Esophagus (tissue), 2 donors: ENCODE data around the gene TSPAN16. TPM values are rescaled to one million over a fixed set of nuclear protein-coding genes. Genes with fewer than 3 reads are reported as not detected.

Experiments used
- H3K27ac ChIP-seq, 2 donors: one replicate each; pipeline ENCODE4 v1.5.1; 2013; ENCODE audit warnings: low read depth in 2 of 2, mild to moderate bottlenecking in 2 of 2, inconsistent platforms in 1 of 2, low read length in 1 of 2, moderate library complexity in 1 of 2
- H3K27me3 ChIP-seq, 2 donors: one replicate each; pipeline ENCODE4 v1.6.1; 2013; ENCODE audit warnings: low read length in 2 of 2, control low read depth in 1 of 2, mild to moderate bottlenecking in 1 of 2; ENCODE audit not compliant: insufficient read depth in 2 of 2, control insufficient read depth in 1 of 2
- H3K36me3 ChIP-seq, 2 donors: one replicate each; pipeline ENCODE4 v1.6.1; 2013; ENCODE audit warnings: low read length in 1 of 2; ENCODE audit not compliant: control insufficient read depth in 2 of 2, insufficient read depth in 2 of 2
- H3K4me1 ChIP-seq, 2 donors: one replicate each; pipeline ENCODE4 v1.6.1; 2013; ENCODE audit warnings: low read length in 1 of 2; ENCODE audit not compliant: control insufficient read depth in 2 of 2, insufficient read depth in 2 of 2
- H3K4me3 ChIP-seq, 2 donors: one replicate each; pipeline ENCODE4 v1.5.1; 2013; ENCODE audit warnings: low read length in 2 of 2, mild to moderate bottlenecking in 2 of 2, low read depth in 1 of 2, moderate library complexity in 1 of 2
- H3K9me3 ChIP-seq, 2 donors: one replicate each; pipeline ENCODE4 v1.6.1; 2013; ENCODE audit warnings: mild to moderate bottlenecking in 2 of 2, low read depth in 1 of 2, low read length in 1 of 2, moderate library complexity in 1 of 2; ENCODE audit not compliant: control insufficient read depth in 2 of 2, insufficient read depth in 1 of 2
- WGBS, 2 donors: extraction: QIAGEN DNeasy Blood & Tissue Kit; methylation state at CpG; one replicate each; pipeline ENCODE4 v1.1.7; 2013; 5-methylcytosine and 5-hydroxymethylcytosine counted together
- polyA plus RNA-seq, 2 donors: library from polyadenylated mRNA; stranded (reverse); fragments of 200-250 nt; gene quantifications; one replicate each; pipeline ENCODE4 v1.2.3, GENCODE V29; 2013
- donor health status: healthy with polysubstance abuse.
- donor health status: Bipolar disorder and iron deficiency.

The TSPAN16 gene
- polyA plus RNA-seq, 2 donors: not detected

GRCh38 chr19:11284515-11284914, 11.4 kb upstream of the TSPAN16 start:
- Histone ChIP-seq H3K27me3 (no peaks in the 10 kb centered on the region), H3K4me1 (no peaks in the 10 kb centered on the region), H3K4me3 (no peak overlapping the region), H3K27ac (no peak overlapping the region), H3K9me3 (no peaks in the 10 kb centered on the region), H3K36me3 (no peaks in the 10 kb centered on the region)
- WGBS, 2 donors: 68 to 69% methylated on average over 6 of the region's 6 CpGs

GRCh38 chr19:11286312-11286974, 9.5 kb upstream of the TSPAN16 start:
- H3K27ac ChIP-seq: no peak overlapping the region
- no peaks in the 10 kb centered on the region for H3K4me1 ChIP-seq
- no peaks in the 10 kb centered on the region for H3K27me3 ChIP-seq
- H3K36me3 ChIP-seq: no peaks in the 10 kb centered on the region
- no peaks in the 10 kb centered on the region for H3K9me3 ChIP-seq
- 50 to 58% methylated on average over 6 of the region's 6 CpGs for WGBS, 2 donors
- no peak overlapping the region for H3K4me3 ChIP-seq

GRCh38 chr19:11288349-11288748, 7.6 kb upstream of the TSPAN16 start:
- no peaks in the 10 kb centered on the region for H3K9me3 ChIP-seq
- H3K4me3 ChIP-seq: no peak overlapping the region
- WGBS, 2 donors: 68 to 76% methylated on average over 7 of the region's 7 CpGs
- H3K4me1 ChIP-seq: peaks cover 0 to under 1% of the 10 kb centered on the region in 2 donors
- no peak overlapping the region for H3K27ac ChIP-seq
- no peaks in the 10 kb centered on the region for H3K36me3 ChIP-seq
- no peaks in the 10 kb centered on the region for H3K27me3 ChIP-seq

GRCh38 chr19:11290256-11290655, 5.7 kb upstream of the TSPAN16 start:
- Histone ChIP-seq H3K4me1 (peaks cover 0 to 2% of the 10 kb centered on the region in 2 donors), H3K36me3 (no peaks in the 10 kb centered on the region), H3K9me3 (no peaks in the 10 kb centered on the region), H3K27me3 (no peaks in the 10 kb centered on the region), H3K4me3 (no peak overlapping the region), H3K27ac (no peak overlapping the region)
- WGBS, 2 donors: 81 to 86% methylated on average over 4 of the region's 4 CpGs

GRCh38 chr19:11291415-11291814, 4.5 kb upstream of the TSPAN16 start:
- Histone ChIP-seq H3K4me1 (peaks cover 0 to 2% of the 10 kb centered on the region in 2 donors), H3K27me3 (no peaks in the 10 kb centered on the region), H3K4me3 (no peak overlapping the region), H3K27ac (no peak overlapping the region), H3K9me3 (no peaks in the 10 kb centered on the region), H3K36me3 (no peaks in the 10 kb centered on the region)
- WGBS, 2 donors: 94 to 96% methylated on average over 7 of the region's 7 CpGs

GRCh38 chr19:11291991-11292390, 4.0 kb upstream of the TSPAN16 start:
- 71 to 77% methylated on average over 1 of the region's 1 CpG for WGBS, 2 donors
- H3K27me3 ChIP-seq: no peaks in the 10 kb centered on the region
- no peaks in the 10 kb centered on the region for H3K36me3 ChIP-seq
- peaks cover 0 to 2% of the 10 kb centered on the region in 2 donors for H3K4me1 ChIP-seq
- H3K27ac ChIP-seq: no peak overlapping the region
- no peaks in the 10 kb centered on the region for H3K9me3 ChIP-seq
- H3K4me3 ChIP-seq: no peak overlapping the region

GRCh38 chr19:11293433-11294389, 2.2 kb upstream of the TSPAN16 start:
- H3K9me3 ChIP-seq: no peaks in the 10 kb centered on the region
- peak overlapping the region; percentile 49 to 66 for H3K27ac ChIP-seq
- no peak overlapping the region for H3K4me3 ChIP-seq

GRCh38 chr19:11295180-11295579, 780 bp upstream of the TSPAN16 start:
- Histone ChIP-seq H3K27me3 (no peaks in the 10 kb centered on the region), H3K36me3 (no peaks in the 10 kb centered on the region), H3K4me3 (no peak overlapping the region), H3K27ac (peak overlapping the region in 1 of 2 donors; percentile 9), H3K4me1 (peaks cover 0 to 2% of the 10 kb centered on the region in 2 donors), H3K9me3 (no peaks in the 10 kb centered on the region)
- WGBS, 2 donors: 75 to 87% methylated on average over 4 of the region's 4 CpGs

More at GRCh38 chr19:11293433-11294389, 2.2 kb upstream of the TSPAN16 start:
- Histone ChIP-seq H3K4me1 (peaks cover 0 to 2% of the 10 kb centered on the region in 2 donors), H3K27me3 (no peaks in the 10 kb centered on the region), H3K36me3 (no peaks in the 10 kb centered on the region)
- WGBS, 2 donors: 3% methylated on average over 39 to 41 of the region's 41 CpGs

- Histone ChIP-seq H3K27me3 (no peaks in the 10 kb centered on the region), H3K4me3 (no peak overlapping the region), H3K9me3 (no peaks in the 10 kb centered on the region), H3K27ac (peak overlapping the region in 1 of 2 donors; percentile 27), H3K4me1 (peaks cover 0 to 2% of the 10 kb centered on the region in 2 donors), H3K36me3 (no peaks in the 10 kb centered on the region)
- WGBS, 2 donors: 47 to 49% methylated on average over 7 of the region's 7 CpGs
Measured at GRCh38 chr19:11296264-11296663, 304 bp downstream of the TSPAN16 start.
